HG03354 (cell line): ENCODE data around the gene GJB4.
A peak's percentile ranks its signal among the peaks of the same experiment; 100 is the strongest.
"Not testable (repeated sequence)": the region's sequence is repeated elsewhere in the genome, so short reads cannot be mapped to it uniquely, and the experiment has no call there.

Source experiments
- ATAC-seq: cut with Tn5 transposase; IDR thresholded peaks from one replicate; pipeline ENCODE4 v1.9.1; 2021; ENCODE audit warnings: mild to moderate bottlenecking; ENCODE audit not compliant: unreplicated experiment, poor library complexity, severe bottlenecking

GJB4 gene

DNA sequence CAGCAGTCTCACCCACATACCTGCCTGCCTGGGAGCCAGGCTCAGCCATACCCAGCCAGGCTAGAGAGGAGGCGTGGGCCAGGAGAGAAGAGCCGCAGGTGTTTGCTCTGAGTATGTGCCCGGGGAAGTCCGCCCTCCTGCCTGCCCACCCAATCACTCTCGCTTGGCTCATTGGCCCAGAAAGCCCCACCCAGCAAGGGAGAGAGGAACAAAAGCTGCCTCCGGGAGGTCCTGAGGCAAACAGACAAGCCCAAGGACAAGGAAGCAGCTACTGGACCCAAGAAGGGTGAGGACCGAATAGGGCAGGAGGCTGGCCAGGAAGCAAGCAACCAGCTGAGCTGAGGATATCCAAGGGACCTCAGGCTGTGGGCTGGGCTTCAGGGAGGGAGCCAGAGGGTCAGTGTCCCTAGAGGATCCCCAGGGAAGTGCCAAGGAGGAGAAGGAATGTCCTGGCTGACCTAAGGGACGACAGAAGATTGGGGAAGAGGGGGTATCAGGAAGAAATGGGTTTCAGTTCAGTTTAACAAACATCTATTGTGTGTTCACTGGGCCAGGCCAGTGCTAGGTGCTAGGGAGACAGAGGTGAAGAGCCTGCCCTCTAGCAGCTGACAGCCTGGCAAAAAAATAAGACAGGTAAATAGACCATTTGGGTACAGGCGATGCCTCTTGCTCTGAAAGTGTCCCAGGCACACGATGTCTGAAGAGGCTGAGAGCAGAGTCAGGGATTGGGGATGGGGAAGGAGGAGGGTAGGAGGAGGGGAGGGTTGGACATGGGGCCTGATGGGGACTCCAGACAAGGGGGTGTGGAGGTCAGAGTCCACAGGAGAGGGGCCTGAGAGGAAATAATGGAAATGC lies at the start of gene GJB4:
GJB4 (plus strand) TSS at position 238 of the 855 bp plus-strand sequence. CDS start 1,515 bp downstream, outside the sequence.
- ATAC-seq: no peak

DNA sequence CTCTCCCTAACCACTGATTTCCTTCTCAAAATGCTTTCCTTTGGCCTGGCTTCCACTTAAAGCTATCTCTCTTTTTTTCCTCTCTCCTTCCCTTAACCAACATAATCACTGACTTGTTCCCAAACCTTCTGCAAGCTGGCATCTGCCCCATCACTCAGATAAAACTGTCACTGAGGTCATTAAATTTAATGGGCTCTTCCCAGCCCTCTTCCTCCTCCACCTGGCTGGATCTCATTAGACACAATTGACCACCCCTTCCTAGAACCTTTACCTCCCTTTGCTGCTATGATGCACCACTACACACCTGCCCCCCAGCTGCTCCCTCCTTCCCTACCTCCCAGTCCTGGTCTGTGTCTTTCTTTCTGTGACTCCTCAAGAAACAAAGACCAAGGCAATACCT lies 48.7 kb upstream of the GJB4 start:
- ATAC-seq: no peak

DNA sequence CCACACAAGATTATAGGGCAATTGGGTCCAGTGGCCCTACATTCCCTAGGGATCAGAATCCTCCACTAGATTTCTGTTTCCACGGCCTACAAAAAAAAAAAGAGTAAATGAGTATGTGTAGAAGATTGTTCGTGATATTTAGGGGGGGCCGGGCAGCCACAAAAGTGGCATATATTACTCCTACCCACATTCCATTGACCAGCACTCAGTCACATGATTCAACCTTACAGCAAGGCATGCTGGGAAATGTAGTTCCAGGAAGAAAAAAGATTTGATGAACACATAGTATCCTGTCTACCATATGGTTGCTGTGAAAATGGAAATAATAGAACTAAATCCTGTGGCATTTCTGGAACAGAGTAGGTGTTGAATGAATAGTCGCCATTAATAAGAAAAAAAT lies 48.1 kb upstream of the GJB4 start:
- ATAC-seq: no peak

DNA sequence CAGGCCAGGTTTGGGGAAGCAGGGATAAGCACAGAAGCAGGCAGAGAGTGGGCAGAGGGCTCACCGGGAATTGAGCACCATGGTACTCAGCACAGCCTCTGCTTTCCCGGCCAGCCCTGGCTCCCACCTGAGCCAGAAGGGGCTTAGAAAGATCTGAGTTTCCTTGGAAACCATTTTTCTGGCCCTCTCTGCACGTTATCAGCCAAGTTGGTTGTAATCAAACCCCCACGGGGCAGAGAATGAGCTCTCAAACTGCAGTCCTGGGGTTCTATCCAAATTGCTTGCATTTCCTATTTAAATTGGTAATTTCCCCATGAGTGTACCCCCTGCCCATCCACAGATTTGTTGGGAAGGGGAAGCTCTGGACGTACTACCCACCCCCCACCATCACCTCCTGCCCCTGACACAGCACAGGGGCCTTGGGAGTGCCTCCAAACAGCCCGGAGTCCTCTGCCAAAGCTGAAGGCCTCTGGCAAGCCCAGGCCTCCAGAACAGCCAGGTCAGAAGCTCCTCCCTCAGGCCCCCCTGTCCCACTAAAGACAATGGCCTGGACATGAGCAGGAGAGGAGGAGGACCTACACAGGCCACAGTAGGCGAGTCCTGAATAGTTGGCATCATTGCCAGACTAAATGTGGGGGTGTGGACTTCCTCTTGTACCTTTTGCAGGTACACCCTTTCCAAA lies 47.4 kb upstream of the GJB4 start:
- ATAC-seq: no peak

DNA sequence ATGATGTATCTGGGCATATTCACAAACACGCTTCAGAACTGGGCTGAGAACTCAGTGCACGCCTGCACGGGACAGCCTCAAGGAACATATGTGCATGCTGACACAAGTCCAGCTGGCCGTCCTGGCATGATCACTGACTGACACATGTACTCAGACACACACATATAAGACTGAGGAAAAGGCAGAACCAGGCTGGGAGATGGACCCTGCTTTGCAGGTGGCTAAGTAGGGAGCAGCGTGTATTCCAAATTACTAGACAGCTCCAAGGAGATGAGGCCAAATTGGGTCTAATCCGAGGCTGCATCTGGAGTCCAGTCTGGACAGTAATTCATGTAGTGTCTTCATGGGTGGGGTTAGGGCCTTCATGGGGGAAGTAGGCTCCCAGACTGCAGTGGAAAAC lies 46.1 kb upstream of the GJB4 start:
- ATAC-seq: no peak

DNA sequence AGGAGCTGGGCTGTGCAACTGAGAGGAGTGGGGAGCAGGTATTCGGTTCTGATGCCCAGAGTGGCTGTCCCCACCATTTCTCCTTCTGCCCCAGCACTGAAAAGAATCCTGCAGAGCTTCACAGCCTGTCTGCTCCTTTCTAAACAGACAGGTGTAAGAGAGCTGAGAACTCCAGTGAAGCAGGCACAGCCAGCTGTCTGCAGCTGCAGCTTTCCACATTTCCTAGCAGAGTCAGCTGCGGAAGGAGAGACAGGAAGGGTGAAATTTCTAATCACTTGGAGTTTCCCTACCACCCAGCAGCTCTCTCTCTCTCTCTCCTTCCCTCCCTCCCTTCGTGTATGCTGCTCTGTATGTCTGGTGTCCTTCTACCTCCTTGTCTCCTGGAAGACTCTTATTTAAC lies 45.2 kb upstream of the GJB4 start:
- ATAC-seq: no peak

DNA sequence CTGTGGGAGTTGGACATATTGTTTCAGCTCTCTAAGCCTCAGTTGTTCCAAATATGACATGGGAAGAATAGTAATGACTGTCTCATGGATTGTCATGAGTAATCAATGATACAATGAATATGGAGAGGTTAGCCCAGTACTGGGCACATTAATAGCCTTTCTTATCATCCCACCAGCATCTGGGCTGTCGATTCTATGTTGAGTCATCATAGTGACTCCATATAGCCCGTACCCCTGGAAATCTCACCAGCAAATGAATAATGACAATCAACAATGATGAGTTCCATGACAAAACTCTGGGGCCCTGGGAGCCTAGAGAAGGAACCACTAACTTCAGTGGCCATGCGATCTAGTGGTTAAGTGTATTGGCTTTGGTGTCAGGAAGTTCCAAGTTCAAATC lies 44.4 kb upstream of the GJB4 start:
- ATAC-seq: no peak

DNA sequence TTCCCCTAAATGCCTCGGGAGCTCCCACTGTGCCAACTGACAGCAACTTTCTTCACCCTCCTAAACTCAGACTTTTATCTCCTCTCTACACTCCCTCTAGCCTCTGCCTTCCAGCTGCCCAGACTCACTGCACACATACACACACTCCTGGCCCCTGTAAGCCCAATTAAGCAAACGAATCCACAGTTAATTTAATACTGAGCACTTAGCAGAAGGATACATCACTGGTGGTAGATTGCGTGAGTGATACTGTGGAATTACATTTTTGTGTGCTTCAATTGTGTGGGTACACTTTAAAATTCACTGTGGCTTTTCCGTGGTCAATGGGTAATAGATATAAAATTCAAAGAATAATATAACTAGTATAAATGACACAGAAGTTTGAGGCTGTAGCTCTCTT lies 38.3 kb upstream of the GJB4 start:
- no peak for ATAC-seq

DNA sequence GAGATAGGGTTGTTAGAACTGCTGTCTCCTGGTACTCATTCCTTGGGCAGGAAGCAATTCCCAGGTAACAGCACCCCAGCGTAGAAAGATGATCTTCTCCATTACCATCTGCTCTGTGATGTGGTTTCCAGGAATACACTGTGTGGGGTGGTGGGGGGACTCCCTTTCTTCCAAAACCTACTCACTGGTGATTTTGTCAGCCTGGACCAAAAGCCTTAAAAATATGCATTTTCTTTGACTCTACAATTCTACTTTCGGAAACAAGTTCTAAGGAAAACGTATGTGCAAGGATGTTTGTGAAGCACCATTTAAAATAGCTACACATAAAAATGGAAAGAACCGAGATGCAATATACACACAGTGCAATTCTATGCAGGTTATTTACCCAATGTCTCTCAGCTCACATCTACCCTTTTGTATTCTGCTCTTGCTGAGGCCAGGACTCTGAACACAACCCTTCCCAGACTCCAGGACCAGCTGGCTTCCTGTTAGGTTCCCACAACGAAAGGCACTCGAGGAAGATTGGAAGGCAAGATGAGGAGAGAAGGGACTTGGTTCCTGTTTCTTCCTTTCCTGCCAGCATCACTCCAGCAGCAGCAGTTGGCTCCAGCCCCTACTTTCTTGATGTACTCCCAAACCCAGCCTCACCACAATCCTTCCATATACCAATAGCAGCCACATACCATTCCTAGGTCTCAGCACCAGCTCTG lies 37.7 kb upstream of the GJB4 start:
- no peak for ATAC-seq

DNA sequence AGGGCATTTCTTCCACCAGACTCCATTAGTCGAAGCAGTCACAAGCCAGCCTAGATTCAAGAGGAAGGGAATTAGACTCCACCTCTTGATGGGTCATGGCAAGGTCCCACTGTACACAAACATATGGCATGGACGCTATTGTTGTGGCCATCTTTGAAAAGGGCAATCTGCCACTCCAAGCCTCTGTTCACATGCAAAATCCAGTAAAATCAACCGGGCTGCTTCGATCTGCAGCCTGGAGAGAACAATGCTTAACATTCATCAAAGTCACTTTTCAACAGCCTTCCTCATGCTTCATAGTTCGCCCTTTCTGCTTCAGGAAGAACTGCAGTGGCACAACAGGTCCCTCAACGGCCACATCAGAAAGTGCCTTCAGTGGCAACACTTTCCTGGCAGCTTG lies 32.7 kb upstream of the GJB4 start:
- no peak for ATAC-seq

DNA sequence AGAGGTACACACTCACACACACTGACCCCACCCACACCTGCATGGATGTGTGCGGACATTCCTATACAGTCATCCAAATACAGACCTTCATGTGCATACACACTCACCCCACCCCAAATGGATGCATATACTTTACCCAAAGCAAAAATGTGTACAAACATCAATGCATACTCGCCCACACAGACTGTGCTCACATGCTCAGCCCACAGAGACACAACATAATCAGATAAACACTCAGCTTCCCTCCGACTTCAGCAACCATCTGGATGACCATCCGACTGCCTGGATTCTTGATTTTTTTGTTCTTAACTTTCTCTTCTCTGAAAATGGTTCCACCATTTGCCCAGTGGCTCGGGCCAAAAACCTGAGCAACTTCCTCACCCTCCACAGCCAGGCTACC lies 29.1 kb upstream of the GJB4 start:
- ATAC-seq: no peak

DNA sequence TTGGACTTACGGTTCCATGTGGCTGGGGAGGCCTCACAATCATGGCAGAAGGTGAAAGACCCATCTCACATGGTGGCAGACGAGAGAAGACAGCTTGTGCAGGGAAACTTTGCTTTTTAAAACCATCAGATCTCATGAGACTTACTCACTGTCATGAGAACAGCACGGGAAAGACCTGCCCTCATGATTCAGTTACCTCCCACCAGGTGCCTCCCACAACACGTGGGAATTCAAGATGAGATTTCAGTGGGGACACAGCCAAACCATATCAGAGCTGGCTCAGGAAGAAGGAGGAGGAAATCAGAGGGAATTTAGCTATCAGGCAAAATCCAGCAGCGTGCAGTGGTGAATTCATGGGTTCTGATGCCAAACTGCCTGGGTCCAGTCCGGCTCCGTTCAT lies 26.7 kb upstream of the GJB4 start:
- not testable (repeated sequence) for ATAC-seq

DNA sequence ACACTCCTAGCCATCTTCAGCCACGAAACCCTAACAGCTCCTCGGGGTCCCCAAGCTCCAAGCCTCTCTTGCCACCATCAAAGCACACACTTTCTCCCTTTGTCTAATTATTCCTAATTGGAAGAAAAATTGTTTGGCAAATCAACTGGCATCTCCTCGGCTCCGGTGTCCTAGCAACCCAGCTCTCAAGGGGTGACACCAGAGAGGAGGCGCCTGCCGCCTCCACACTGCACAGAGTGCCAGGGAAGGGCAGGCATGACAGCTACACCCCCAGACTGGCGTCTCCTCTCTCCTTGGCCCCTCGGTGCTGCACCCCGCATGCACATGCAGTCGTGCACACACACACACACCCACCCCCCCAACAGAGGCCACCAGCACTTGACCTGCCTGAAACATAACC lies 22.8 kb upstream of the GJB4 start:
- no peak for ATAC-seq

DNA sequence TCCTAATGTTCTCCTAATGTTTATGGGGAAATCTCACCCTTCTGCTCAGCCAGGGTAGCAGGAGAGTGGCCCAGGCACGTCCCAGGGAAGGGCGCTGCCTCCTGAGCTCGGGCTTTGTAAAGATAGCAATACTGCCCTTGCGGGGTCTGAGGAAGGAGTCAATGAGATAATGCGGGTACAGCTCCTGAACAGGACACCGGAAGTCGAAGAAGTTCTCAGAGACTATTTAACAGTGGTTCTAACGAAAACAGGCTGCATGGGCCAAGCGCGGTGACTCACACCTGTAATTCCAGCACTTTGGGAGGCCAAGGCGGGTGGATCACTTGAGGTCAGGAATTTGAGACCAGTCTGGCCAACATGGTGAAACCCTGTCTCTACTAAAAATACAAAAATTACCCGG lies 22.3 kb upstream of the GJB4 start:
- not testable (repeated sequence) for ATAC-seq

DNA sequence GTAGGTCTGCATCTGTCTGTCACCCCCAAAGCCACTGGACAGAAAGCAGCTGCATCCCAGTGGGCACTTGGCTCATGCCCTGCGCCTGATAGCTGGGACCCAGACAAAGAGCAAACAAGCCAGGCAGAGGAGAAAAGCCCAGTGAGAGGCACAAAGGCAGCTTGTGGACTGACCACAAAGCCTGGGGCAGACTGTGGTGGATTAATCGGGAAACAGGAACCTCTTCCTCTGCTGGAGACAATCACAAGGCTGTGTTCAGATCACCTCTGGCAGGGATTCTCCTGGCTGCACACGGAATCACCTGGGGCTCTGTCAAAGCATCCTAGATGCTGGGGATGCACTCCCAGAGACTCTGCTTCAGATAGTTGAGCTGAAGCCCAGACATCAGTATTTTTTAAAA lies 19.9 kb upstream of the GJB4 start:
- no peak for ATAC-seq

DNA sequence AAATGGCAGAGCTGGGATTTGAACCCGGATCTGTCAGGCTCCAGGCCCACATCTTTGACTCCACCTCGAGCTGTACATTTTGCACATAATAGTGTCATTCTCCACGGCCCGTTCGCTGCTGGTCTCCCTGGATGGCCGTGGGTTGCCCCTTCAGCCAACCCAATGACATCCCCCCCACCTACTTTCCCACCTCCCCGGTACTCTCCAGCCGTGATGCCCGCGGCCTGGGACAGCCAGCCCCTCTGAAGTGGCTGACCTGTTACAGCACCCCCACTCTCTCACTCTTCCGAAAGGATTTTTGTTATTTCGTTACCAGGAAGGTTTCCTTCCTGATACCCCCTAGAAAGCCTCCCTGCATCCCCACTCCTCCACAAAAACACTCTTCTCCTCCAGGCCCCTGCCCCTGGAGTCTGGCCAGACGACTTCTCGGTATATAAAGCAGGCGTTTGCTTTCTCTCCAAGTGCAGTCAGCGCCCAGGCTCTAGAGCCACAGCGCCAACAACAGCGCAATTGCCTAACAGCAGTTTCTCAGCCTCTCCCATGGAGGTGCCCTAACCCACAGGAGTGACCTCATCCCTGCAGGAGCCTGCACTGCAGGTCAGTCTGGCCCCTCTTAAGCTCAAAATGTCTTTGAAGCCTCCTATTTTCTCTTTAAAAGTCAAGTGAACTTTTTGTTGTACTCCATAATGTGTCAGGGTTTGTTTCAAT lies 19.2 kb upstream of the GJB4 start:
- ATAC-seq: no peak

DNA sequence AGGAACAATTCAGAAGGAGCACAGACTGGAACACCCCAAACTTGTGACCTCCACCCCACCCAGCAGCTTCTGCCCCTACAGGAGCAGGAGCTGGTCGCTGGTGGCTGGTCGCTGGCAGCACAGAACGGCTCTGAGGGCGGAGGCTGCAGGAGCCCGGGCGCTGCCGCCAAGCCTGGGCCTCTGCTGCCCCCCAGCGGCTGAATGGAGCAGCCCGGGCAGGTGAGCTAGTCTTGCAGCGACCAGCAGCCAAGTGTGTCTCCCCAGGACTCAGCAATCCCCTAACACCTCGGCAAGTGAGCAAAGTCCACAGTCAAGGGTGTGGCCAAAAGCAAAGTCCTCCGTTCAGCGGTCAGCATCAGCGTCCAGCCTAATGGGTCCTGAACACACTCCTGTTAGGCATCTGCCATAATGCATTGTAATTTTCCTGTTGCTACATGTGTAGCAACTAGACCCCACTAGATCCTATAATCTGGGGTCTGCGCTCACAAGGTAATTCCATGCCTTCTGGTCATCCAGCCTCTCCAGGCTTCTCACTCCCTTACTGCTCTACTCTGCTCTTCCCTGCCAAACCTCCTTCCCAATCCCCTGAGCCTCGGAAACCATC lies 16.8 kb upstream of the GJB4 start:
- ATAC-seq: peak; percentile 81

DNA sequence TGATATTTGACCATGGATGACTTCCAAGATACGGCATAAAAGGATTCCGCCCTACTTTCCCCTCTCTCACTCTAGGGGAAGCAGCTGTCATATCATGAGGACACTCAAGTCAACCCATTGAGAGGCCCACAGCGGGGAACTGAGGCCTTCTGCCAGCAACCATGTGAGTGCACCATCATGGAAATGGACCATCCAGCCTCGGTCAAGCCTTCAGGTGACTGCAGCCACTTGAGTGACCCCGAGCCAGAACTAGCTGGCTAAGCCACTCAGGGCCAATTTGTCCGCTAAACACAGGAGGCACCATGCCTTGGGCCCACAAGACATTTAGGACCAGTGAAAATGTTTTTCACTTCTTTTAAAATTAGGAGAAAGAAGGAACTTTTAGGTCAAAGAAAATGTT lies 15.8 kb upstream of the GJB4 start:
- no peak for ATAC-seq

DNA sequence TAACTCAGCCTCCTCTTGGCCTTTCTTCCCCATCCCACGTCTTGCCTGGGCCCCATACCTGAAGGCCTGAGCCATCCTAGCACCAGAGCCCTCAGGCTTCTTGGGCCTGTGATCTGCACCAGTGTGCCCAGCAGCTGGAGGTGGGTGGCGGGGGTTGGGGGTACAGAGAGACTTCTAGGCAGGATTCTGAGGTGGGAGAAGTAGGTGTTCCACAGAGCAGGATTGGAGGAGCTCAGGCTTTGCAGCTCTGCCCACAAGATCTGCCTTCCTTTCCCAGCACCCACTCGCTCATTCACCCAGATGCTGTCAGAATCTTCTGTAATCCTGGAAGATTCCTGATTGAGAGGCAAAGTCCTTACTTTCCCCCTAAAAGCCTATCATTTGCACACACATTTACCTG lies 14.7 kb upstream of the GJB4 start:
- ATAC-seq: no peak

DNA sequence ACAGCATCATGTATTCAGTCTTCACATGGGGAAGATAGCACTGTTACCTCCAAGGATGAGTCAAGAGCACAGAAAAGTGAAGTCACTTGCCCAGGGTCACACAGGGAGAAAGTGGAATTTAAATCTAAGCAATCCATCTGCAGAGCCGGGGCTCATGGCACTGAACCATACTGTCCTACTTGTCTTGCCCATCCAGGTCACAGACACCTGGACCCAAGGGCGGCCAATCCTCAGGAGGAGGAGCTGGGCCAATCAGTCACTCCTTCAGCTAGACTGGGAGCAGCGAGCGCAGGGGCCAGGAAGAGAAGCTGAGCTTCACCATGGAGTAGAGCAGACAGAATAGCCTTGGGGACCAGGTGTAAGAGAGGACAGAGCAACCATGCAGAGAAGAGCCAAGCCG lies 13.9 kb upstream of the GJB4 start:
- no peak for ATAC-seq
